HepG2 (cell line): Measurements from ENCODE around the gene TEAD4. TPM values are rescaled to one million over a fixed set of nuclear protein-coding genes. Genes with fewer than 3 reads are reported as not detected.

Experiments
- ARID4A ChIP-seq: sonication (generic); formaldehyde crosslinking; IDR thresholded peaks from 2 replicates; pipeline ENCODE4 v1.5.0; 2020; ENCODE audit warnings: mild to moderate bottlenecking, missing genetic modification reagents, borderline replicate concordance
- ELF1 ChIP-seq: sonication (generic); formaldehyde crosslinking; IDR thresholded peaks from 2 replicates; pipeline ENCODE4 v1.4.0; 2020; ENCODE audit warnings: missing genetic modification reagents
- ETV5 ChIP-seq: IDR thresholded peaks from 2 replicates; pipeline ENCODE4 v1.6.1; 2018; ENCODE audit warnings: missing biosample characterization, missing genetic modification reagents, inconsistent platforms, borderline replicate concordance
- FOXC1 ChIP-seq: sonication (generic); formaldehyde crosslinking; IDR thresholded peaks from 2 replicates; pipeline ENCODE4 v1.8.0; 2022; ENCODE audit warnings: mild to moderate bottlenecking, missing genetic modification reagents, borderline replicate concordance
- HMG20A ChIP-seq: IDR thresholded peaks from 2 replicates; pipeline ENCODE4 v1.6.1; 2016; ENCODE audit warnings: borderline replicate concordance
- HOXA9 ChIP-seq: sonication (generic); formaldehyde crosslinking; IDR thresholded peaks from 2 replicates; pipeline ENCODE4 v1.8.1; 2022; ENCODE audit warnings: missing genetic modification reagents, mild to moderate bottlenecking, moderate library complexity, borderline replicate concordance
- KDM2A ChIP-seq: sonication (generic); formaldehyde crosslinking; IDR thresholded peaks from 2 replicates; pipeline ENCODE4 v1.4.0; 2020; ENCODE audit warnings: low read depth, missing genetic modification reagents, borderline replicate concordance
- PHF8 ChIP-seq: sonication (generic); formaldehyde crosslinking; IDR thresholded peaks from 2 replicates; pipeline ENCODE4 v1.5.0; 2020; ENCODE audit warnings: missing genetic modification reagents
- SP140L ChIP-seq: sonication (generic); formaldehyde crosslinking; IDR thresholded peaks from 2 replicates; pipeline ENCODE4 v1.4.0; 2020; ENCODE audit warnings: missing genetic modification reagents, borderline replicate concordance
- ZBTB38 ChIP-seq: sonication (generic); formaldehyde crosslinking; IDR thresholded peaks from 2 replicates; pipeline ENCODE4 v1.5.1; 2020; ENCODE audit warnings: mild to moderate bottlenecking, missing genetic modification reagents
- ZBTB42 ChIP-seq: sonication (generic); formaldehyde crosslinking; IDR thresholded peaks from 2 replicates; pipeline ENCODE4 v1.5.0; 2020; ENCODE audit warnings: mild to moderate bottlenecking, missing genetic modification reagents
- ZFP90 ChIP-seq: sonication (generic); formaldehyde crosslinking; IDR thresholded peaks from 2 replicates; pipeline ENCODE4 v1.8.0; 2022; ENCODE audit warnings: missing genetic modification reagents, mild to moderate bottlenecking, inconsistent platforms, borderline replicate concordance
- ZNF121 ChIP-seq: sonication (generic); formaldehyde crosslinking; IDR thresholded peaks from 2 replicates; pipeline ENCODE4 v1.5.0; 2020; ENCODE audit warnings: mild to moderate bottlenecking, missing genetic modification reagents
- ZNF160 ChIP-seq: sonication (generic); formaldehyde crosslinking; IDR thresholded peaks from 2 replicates; pipeline ENCODE4 v1.8.0; 2022; ENCODE audit warnings: mild to moderate bottlenecking, inconsistent platforms, missing genetic modification reagents
- polyA plus RNA-seq, 8 experiments: library from polyadenylated mRNA; depleted of rRNA in 3 of 8; stranded (reverse) in 7 of 8; unstranded in 1 of 8; fragments of >200 nt; fragmentation: Illumina TruSeq in 4 of 8; extraction: Trizol in 4 of 8; gene quantifications; 2 replicates each; pipeline versions ENCODE4 v1.2.1 to v1.2.3, GENCODE V29; 2011 to 2016; ENCODE audit warnings: low read depth in 4 of 8, missing spikeins in 1 of 8, mixed read lengths in 1 of 8; ENCODE audit not compliant: insufficient read depth in 1 of 8
- total RNA-seq, 5 experiments: library from RNA; depleted of rRNA; stranded (reverse); fragments of >200 nt; fragmentation: Illumina TruSeq; extraction: Trizol; gene quantifications; 2 replicates each; pipeline ENCODE4 v1.2.3, GENCODE V29; 2016; ENCODE audit warnings: low read depth in 1 of 5
- TF ChIP-seq, protein P1 (sequence below): IDR thresholded peaks from 2 replicates; pipeline ENCODE4 v1.4.0; 2020; ENCODE audit warnings: mild to moderate bottlenecking, missing genetic modification reagents
- TF ChIP-seq, protein P2 (sequence below): IDR thresholded peaks from 2 replicates; pipeline ENCODE4 v1.6.1; 2016; ENCODE audit warnings: low read depth
- TF ChIP-seq, protein P3 (sequence below): sonication (generic); formaldehyde crosslinking; IDR thresholded peaks from 2 replicates; pipeline ENCODE4 v1.5.0; 2020; ENCODE audit warnings: mild to moderate bottlenecking, missing genetic modification reagents

The TEAD4 gene
- total and polyA plus RNA-seq, 2 of the 13 experiments (the other 11 are each of a cell fraction or from before 2014, with no cell fraction given) = 45.0 to 69.4 TPM

DNA sequence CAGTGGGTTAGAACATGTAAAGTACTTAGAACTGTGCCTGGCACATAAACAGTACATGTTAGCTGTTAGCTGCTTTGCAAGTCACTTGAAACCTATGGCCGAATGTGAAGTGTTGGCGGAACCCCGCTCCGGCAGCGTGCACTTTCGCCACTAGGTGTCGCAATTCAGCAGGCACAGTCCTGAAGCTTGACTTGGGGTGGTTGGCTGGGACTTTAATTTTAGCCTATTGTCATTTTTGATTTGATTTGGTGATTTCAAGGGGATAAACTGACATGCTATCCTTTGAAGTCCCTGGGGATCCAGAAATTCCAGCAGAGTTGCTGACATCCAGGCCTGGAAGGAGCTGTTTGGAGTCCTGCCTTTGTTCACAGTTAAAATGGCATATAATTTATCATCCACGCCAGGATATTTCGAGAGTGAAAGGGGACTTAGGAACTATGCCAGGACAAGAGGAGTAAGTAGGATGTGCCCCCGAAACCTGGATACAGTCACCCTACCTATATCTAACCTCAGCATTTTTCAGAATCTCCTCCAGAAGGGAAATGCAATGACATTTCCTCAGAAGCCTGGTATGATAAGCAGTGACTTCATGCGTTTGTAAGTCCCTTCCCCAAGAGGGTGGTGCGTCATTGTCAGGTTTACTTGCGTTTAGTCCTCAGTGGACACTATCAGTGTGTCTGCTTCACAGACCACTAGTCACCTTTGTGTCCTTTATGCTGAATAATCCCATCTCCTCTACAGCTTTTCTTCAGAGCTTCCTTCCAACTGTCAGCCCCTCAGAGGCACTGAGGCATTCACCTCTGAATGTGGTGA, 114.4 kb downstream of the TEAD4 start (continued):
- TF ChIP-seq, protein P1, sequence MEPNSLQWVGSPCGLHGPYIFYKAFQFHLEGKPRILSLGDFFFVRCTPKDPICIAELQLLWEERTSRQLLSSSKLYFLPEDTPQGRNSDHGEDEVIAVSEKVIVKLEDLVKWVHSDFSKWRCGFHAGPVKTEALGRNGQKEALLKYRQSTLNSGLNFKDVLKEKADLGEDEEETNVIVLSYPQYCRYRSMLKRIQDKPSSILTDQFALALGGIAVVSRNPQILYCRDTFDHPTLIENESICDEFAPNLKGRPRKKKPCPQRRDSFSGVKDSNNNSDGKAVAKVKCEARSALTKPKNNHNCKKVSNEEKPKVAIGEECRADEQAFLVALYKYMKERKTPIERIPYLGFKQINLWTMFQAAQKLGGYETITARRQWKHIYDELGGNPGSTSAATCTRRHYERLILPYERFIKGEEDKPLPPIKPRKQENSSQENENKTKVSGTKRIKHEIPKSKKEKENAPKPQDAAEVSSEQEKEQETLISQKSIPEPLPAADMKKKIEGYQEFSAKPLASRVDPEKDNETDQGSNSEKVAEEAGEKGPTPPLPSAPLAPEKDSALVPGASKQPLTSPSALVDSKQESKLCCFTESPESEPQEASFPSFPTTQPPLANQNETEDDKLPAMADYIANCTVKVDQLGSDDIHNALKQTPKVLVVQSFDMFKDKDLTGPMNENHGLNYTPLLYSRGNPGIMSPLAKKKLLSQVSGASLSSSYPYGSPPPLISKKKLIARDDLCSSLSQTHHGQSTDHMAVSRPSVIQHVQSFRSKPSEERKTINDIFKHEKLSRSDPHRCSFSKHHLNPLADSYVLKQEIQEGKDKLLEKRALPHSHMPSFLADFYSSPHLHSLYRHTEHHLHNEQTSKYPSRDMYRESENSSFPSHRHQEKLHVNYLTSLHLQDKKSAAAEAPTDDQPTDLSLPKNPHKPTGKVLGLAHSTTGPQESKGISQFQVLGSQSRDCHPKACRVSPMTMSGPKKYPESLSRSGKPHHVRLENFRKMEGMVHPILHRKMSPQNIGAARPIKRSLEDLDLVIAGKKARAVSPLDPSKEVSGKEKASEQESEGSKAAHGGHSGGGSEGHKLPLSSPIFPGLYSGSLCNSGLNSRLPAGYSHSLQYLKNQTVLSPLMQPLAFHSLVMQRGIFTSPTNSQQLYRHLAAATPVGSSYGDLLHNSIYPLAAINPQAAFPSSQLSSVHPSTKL (CRISPR knock-in tag) = peak; percentile 16; the same call in 1 of the 2 replicates
- TF ChIP-seq HOXA9 (CRISPR knock-in tag) (no peak), ZBTB38 (CRISPR knock-in tag) (0 out of 2 replicates have a peak, but pooled peaks have one; percentile 39), ZNF121 (CRISPR knock-in tag) (no peak), ARID4A (no peak), ZBTB42 (CRISPR knock-in tag) (no peak), HMG20A (CRISPR knock-in tag) (no peak), PHF8 (0 out of 2 replicates have a peak, but pooled peaks have one; percentile 8), ELF1 (CRISPR knock-in tag) (no peak), ZFP90 (CRISPR knock-in tag) (no peak), KDM2A (peak; percentile 42; the same call in 1 of the 2 replicates), SP140L (CRISPR knock-in tag) (no peak), FOXC1 (CRISPR knock-in tag) (peak; percentile 45; the same call in 1 of the 2 replicates), ETV5 (CRISPR knock-in tag) (peak; percentile 20; the same call in 1 of the 2 replicates), ZNF160 (CRISPR knock-in tag) (no peak)
- TF ChIP-seq, protein P2, sequence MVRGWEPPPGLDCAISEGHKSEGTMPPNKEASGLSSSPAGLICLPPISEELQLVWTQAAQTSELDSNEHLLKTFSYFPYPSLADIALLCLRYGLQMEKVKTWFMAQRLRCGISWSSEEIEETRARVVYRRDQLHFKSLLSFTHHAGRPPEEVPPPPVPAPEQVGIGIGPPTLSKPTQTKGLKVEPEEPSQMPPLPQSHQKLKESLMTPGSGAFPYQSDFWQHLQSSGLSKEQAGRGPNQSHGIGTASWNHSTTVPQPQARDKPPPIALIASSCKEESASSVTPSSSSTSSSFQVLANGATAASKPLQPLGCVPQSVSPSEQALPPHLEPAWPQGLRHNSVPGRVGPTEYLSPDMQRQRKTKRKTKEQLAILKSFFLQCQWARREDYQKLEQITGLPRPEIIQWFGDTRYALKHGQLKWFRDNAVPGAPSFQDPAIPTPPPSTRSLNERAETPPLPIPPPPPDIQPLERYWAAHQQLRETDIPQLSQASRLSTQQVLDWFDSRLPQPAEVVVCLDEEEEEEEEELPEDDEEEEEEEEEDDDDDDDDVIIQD (CRISPR knock-in tag) = no peak
- TF ChIP-seq, protein P3, sequence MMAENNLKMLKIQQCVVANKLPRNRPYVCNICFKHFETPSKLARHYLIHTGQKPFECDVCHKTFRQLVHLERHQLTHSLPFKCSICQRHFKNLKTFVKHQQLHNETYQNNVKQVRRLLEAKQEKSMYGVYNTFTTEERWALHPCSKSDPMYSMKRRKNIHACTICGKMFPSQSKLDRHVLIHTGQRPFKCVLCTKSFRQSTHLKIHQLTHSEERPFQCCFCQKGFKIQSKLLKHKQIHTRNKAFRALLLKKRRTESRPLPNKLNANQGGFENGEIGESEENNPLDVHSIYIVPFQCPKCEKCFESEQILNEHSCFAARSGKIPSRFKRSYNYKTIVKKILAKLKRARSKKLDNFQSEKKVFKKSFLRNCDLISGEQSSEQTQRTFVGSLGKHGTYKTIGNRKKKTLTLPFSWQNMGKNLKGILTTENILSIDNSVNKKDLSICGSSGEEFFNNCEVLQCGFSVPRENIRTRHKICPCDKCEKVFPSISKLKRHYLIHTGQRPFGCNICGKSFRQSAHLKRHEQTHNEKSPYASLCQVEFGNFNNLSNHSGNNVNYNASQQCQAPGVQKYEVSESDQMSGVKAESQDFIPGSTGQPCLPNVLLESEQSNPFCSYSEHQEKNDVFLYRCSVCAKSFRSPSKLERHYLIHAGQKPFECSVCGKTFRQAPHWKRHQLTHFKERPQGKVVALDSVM (CRISPR knock-in tag) = no peak
